K562 (cell line): Measurements from ENCODE around the gene TFE3. TPM values are rescaled to one million over a fixed set of nuclear protein-coding genes. Genes with fewer than 3 reads are reported as not detected.

ENCODE experiments used
- CHD1 ChIP-seq: fragments of 200-600 bp; sonication (generic); IDR thresholded peaks from one replicate; pipeline ENCODE4 v1.6.1; 2012; ENCODE audit warnings: mild to moderate bottlenecking, moderate library complexity, low read length, inconsistent platforms
- FOXJ2 ChIP-seq: fragments of 200-800 bp; sonication (Bioruptor generic); IDR thresholded peaks from 2 replicates; pipeline ENCODE4 v1.6.1; 2016; ENCODE audit warnings: missing genetic modification characterization, missing compliant biosample characterization
- FOXM1 ChIP-seq, 2 experiments: fragments of 450-650 bp in 1 of 2; sonication (generic) in 1 of 2; formaldehyde crosslinking in 1 of 2; IDR thresholded peaks; 2 replicates each; pipeline versions ENCODE4 v1.6.1 to v1.9.0; 2017 to 2022; ENCODE audit warnings: low read depth in 2 of 2, mild to moderate bottlenecking in 2 of 2, missing genetic modification reagents in 1 of 2, moderate library complexity in 1 of 2
- LARP7 ChIP-seq: fragments of 450-650 bp; IDR thresholded peaks from 2 replicates; pipeline ENCODE4 v1.6.1; 2016
- NFRKB ChIP-seq: fragments of 450-650 bp; IDR thresholded peaks from 2 replicates; pipeline ENCODE4 v1.6.1; 2016; ENCODE audit warnings: low read depth
- PHF8 ChIP-seq: fragments of 200-600 bp; sonication (generic); IDR thresholded peaks from 2 replicates; pipeline ENCODE4 v1.6.1; 2012; ENCODE audit warnings: mixed run types, mild to moderate bottlenecking, inconsistent platforms, low read length, moderate library complexity, borderline replicate concordance
- POLR2AphosphoS5 ChIP-seq: IDR thresholded peaks from 2 replicates; pipeline ENCODE4 v1.6.1; 2011; ENCODE audit warnings: mild to moderate bottlenecking, low read depth, low read length, moderate library complexity; ENCODE audit not compliant: control insufficient read depth, insufficient read depth
- RBM22 ChIP-seq: fragments of 200-400 bp; formaldehyde crosslinking; IDR thresholded peaks from 2 replicates; pipeline ENCODE4 v1.6.1; 2018; ENCODE audit warnings: low read length, low read depth; ENCODE audit not compliant: poor library complexity, severe bottlenecking
- SAP30 ChIP-seq: fragments of 200-600 bp; sonication (generic); IDR thresholded peaks from 2 replicates; pipeline ENCODE4 v1.6.1; 2012; ENCODE audit warnings: borderline replicate concordance, low read depth, mild to moderate bottlenecking, moderate library complexity, low read length, control low read depth, inconsistent platforms; ENCODE audit not compliant: insufficient read depth, poor library complexity, severe bottlenecking
- SLC30A9 ChIP-seq: fragments of 250-450 bp; sonication (Bioruptor Pico); IDR thresholded peaks from 2 replicates; pipeline ENCODE4 v1.8.0; 2022; ENCODE audit warnings: mild to moderate bottlenecking, moderate library complexity
- SRSF1 ChIP-seq: fragments of 200-400 bp; formaldehyde crosslinking; IDR thresholded peaks from 2 replicates; pipeline ENCODE4 v1.6.1; 2017; ENCODE audit warnings: mild to moderate bottlenecking, low read depth, low read length, moderate library complexity
- TAF15 ChIP-seq: fragments of 200-400 bp; formaldehyde crosslinking; IDR thresholded peaks from 2 replicates; pipeline ENCODE4 v1.6.1; 2017; ENCODE audit warnings: mild to moderate bottlenecking, low read depth, low read length, moderate library complexity
- ZFPM2 ChIP-seq: fragments of 250-450 bp; sonication (Bioruptor Pico); IDR thresholded peaks from 2 replicates; pipeline ENCODE4 v1.5.1; 2022; ENCODE audit warnings: mild to moderate bottlenecking
- ZNF75A ChIP-seq: fragments of 450-650 bp; formaldehyde crosslinking; IDR thresholded peaks from 2 replicates; pipeline ENCODE4 v1.4.0; 2020; ENCODE audit warnings: mild to moderate bottlenecking
- polyA plus RNA-seq, 8 experiments: library from polyadenylated mRNA; depleted of rRNA in 4 of 8; stranded (reverse) in 5 of 8; unstranded in 3 of 8; fragments of >200 nt; fragmentation: Nextera tagmentation in 2 of 8; fragmentation: Illumina TruSeq in 1 of 8; extraction: Ambion mirVana in 2 of 8; extraction: Trizol in 1 of 8; gene quantifications; 2 replicates each; pipeline versions ENCODE4 v1.2.1 to v1.2.3, GENCODE V29; 2011 to 2014; ENCODE audit warnings: inconsistent platforms in 1 of 8, missing spikeins in 1 of 8
- total RNA-seq, 7 experiments: library from RNA; depleted of rRNA in 6 of 7; stranded (reverse); fragments of >200 nt in 6 of 7; fragmentation: Illumina TruSeq in 2 of 7; extraction: Trizol in 2 of 7; gene quantifications; 2 replicates each; pipeline versions ENCODE4 v1.2.1 to v1.2.3, GENCODE V29; 2011 to 2021; ENCODE audit warnings: low replicate concordance in 1 of 7
- TF ChIP-seq, protein P1 (sequence below): fragments of 450-650 bp; IDR thresholded peaks from 2 replicates; pipeline ENCODE4 v1.6.1; 2018; ENCODE audit warnings: mild to moderate bottlenecking, low read depth; ENCODE audit not compliant: partially characterized antibody
- TF ChIP-seq, protein P2 (sequence below): fragments of 250-450 bp; sonication (Bioruptor Pico); IDR thresholded peaks from 2 replicates; pipeline ENCODE4 v1.5.0; 2022; ENCODE audit warnings: mild to moderate bottlenecking
- TF ChIP-seq, protein P3 (sequence below): fragments of 250-450 bp; sonication (Bioruptor Pico); IDR thresholded peaks from 2 replicates; pipeline ENCODE4 v1.4.0; 2020; ENCODE audit warnings: mild to moderate bottlenecking, moderate library complexity
- TF ChIP-seq, protein P4 (sequence below): fragments of 250-450 bp; sonication (Bioruptor Pico); IDR thresholded peaks from 2 replicates; pipeline ENCODE4 v1.5.1; 2021; ENCODE audit warnings: mild to moderate bottlenecking

The TFE3 gene
- total and polyA plus RNA-seq, 9 of the 15 experiments (the other 6 are each of a cell fraction or from before 2014, with no cell fraction given) = 1.9 to 20.3 (median 11.9) TPM

DNA sequence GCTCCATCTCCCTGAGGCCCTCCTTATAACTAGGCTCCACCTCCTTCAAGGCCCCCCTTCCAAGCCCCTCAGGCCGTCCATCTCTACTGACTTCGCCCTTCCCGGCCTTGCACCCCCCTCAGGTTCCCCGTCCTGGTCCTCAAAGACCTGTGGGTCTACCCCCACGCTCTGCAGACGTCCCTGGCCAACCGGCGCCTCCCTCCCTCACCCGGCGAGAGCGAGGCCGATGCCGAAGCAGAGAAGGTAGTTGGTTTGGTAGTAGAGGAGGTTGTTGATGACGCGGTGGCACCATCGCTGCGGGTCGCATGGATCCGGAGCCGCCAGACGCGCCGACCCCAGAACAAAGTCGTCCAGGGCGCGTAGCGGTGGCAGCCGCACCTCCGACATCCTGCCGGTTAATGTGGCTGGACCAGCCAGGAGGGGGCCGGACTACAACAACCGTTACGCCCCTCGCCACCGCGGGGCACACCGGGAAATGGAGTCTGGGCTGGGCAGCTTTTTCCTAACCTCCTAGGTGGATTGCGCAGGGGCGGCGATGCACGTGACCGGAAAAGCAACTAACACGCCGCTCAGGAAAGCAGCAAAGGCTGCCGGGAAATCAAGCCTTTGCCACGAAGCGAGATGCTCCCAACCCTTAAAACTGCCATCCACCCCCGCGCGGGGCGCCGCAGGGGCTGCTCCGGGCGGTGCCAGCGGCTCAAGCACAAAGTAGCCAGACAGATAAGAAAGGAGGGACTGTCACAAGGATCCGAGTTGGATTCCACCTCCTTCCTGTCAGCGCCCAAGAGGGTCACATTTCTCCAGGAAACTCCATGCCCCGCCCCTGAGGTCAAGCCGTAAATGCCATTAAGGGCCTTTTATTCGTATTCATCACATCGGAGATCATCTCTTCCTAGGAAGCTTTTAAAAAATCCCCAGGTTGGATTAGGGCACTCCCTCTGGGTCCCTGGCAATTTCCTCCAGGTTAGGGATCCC is 30.7 kb upstream of the TFE3 start, which contains the start of gene PRAF2 (continued):
- TF ChIP-seq, protein P1, sequence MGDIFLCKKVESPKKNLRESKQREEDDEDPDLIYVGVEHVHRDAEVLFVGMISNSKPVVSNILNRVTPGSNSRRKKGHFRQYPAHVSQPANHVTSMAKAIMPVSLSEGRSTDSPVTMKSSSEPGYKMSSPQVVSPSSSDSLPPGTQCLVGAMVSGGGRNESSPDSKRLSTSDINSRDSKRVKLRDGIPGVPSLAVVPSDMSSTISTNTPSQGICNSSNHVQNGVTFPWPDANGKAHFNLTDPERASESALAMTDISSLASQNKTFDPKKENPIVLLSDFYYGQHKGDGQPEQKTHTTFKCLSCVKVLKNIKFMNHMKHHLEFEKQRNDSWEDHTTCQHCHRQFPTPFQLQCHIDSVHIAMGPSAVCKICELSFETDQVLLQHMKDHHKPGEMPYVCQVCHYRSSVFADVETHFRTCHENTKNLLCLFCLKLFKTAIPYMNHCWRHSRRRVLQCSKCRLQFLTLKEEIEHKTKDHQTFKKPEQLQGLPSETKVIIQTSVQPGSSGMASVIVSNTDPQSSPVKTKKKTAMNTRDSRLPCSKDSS = no peak
- TF ChIP-seq SLC30A9 (CRISPR knock-in tag) = no peak
- no peak for TF ChIP-seq LARP7
- TF ChIP-seq SAP30 = no peak
- no peak for TF ChIP-seq SRSF1
- peak; percentile 68 for TF ChIP-seq RBM22
- TF ChIP-seq, protein P2, sequence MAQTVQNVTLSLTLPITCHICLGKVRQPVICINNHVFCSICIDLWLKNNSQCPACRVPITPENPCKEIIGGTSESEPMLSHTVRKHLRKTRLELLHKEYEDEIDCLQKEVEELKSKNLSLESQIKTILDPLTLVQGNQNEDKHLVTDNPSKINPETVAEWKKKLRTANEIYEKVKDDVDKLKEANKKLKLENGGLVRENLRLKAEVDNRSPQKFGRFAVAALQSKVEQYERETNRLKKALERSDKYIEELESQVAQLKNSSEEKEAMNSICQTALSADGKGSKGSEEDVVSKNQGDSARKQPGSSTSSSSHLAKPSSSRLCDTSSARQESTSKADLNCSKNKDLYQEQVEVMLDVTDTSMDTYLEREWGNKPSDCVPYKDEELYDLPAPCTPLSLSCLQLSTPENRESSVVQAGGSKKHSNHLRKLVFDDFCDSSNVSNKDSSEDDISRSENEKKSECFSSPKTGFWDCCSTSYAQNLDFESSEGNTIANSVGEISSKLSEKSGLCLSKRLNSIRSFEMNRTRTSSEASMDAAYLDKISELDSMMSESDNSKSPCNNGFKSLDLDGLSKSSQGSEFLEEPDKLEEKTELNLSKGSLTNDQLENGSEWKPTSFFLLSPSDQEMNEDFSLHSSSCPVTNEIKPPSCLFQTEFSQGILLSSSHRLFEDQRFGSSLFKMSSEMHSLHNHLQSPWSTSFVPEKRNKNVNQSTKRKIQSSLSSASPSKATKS = no peak
- TF ChIP-seq PHF8 = no peak
- TF ChIP-seq TAF15 = no peak
- no peak for TF ChIP-seq FOXJ2 (tag)
- no peak for TF ChIP-seq ZNF75A (CRISPR knock-in tag)
- TF ChIP-seq, protein P3, sequence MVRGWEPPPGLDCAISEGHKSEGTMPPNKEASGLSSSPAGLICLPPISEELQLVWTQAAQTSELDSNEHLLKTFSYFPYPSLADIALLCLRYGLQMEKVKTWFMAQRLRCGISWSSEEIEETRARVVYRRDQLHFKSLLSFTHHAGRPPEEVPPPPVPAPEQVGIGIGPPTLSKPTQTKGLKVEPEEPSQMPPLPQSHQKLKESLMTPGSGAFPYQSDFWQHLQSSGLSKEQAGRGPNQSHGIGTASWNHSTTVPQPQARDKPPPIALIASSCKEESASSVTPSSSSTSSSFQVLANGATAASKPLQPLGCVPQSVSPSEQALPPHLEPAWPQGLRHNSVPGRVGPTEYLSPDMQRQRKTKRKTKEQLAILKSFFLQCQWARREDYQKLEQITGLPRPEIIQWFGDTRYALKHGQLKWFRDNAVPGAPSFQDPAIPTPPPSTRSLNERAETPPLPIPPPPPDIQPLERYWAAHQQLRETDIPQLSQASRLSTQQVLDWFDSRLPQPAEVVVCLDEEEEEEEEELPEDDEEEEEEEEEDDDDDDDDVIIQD (CRISPR knock-in tag) = no peak
- TF ChIP-seq ZFPM2 (CRISPR knock-in tag) = no peak
- no peak for TF ChIP-seq NFRKB
- no peak for TF ChIP-seq FOXM1 (IDR thresholded peaks at IDR 0.05; ENCODE audit: low read depth)
- TF ChIP-seq FOXM1 (CRISPR knock-in tag; IDR thresholded peaks at IDR 0.05; ENCODE audit: low read depth) = no peak
- TF ChIP-seq, protein P4, sequence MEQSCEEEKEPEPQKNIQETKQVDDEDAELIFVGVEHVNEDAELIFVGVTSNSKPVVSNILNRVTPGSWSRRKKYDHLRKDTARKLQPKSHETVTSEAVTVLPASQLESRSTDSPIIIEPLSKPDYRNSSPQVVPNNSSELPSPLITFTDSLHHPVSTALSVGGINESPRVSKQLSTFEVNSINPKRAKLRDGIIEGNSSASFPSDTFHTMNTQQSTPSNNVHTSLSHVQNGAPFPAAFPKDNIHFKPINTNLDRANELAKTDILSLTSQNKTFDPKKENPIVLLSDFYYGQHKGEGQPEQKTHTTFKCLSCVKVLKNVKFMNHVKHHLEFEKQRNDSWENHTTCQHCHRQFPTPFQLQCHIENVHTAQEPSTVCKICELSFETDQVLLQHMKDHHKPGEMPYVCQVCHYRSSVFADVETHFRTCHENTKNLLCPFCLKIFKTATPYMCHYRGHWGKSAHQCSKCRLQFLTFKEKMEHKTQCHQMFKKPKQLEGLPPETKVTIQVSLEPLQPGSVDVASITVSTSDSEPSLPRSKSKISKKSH (CRISPR knock-in tag) = no peak
- TF ChIP-seq POLR2AphosphoS5 = no peak
- no peak for TF ChIP-seq CHD1
